Stimulated activated CD8-positive, alpha-beta memory T cell treated with anti-CD3 and anti-CD28 coated beads, Interleukin-4, amount 100 ng/mL, for 48 hours (primary cell): Measurements from ENCODE around the gene PIK3R6.

ENCODE experiments used
- DNase-seq: peaks from one replicate; pipeline ENCODE4 v3.0.0-alpha.2; 2020

PIK3R6 gene, protein sequence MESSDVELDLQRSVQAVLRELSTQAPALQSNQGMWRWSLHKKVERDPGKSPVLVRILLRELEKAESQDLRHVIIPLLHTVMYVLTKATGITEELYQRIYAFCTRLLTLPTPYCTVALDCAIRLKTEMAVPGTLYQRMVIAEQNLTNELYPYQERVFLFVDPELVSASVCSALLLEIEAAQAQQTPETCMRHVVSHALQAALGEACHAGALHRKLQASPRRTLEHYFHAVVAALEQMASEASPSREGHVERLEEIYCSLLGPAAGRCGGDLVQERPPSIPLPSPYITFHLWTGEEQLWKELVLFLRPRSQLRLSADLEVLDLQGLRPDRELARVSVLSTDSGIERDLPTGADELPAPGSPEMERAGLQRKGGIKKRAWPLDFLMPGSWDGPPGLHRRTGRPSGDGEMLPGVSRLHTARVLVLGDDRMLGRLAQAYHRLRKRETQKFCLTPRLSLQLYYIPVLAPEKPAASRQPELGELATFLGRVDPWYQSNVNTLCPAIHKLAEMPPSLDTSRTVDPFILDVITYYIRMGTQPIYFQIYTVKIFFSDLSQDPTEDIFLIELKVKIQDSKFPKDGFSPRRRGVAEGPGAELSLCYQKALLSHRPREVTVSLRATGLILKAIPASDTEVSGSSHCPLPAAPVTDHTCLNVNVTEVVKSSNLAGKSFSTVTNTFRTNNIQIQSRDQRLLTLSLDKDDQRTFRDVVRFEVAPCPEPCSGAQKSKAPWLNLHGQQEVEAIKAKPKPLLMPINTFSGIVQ

DNA sequence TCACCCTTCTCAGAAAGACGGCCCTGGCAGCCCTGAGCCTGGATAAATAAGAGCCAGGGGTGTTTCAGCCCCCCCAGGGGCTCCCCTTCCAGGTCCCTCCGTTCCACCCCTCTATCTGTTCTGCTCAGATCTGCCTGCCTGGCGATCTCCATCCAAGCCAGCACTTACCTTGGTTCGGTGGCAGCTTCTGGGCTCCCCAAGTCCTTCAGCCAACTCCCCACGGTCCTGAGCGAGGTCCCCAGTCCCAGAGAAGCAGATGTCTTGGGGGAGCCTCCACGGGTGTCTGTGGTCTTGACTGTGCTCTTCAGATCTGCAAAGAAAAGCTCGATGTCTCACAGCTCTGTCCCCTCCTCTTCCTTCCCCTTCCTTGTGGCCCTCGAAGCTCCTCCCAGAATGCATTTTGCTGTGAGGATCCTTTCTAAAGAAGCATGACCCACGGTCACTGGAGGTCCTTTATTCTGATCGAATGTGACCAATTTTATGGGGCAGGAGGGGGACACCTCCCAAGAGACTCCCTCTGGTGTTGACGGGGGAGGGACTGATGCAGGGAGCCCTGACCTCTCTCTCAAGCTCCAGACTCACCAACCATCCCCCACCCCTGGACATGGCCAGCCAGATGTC is at the start of gene PIK3R6:
Gene PIK3R6, minus strand, starts transcription at position 314 of the 621 bp plus-strand sequence. CDS start 17,880 bp downstream, outside the sequence.
- no peak for DNase-seq

DNA sequence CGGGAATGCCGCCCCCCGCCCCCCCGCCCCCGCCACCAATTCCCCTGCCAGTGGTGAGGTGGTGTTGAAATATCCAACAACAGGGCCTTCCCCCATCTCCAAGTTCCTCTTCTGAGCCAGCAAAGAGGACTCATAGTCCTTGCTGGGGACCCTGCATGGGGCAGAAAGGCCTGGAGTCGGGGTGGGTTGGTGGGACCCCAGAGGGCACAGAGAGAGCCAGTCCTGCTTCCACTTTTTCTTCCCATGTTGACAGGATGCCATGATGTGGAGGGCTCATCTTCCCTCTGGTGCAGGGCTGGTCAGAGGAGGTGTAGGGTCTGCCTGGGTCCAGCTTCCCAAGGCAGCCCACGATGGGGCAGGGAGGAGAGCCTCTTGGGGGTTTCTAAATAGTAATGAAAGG is 49.0 kb upstream of the PIK3R6 start:
- no peak for DNase-seq

DNA sequence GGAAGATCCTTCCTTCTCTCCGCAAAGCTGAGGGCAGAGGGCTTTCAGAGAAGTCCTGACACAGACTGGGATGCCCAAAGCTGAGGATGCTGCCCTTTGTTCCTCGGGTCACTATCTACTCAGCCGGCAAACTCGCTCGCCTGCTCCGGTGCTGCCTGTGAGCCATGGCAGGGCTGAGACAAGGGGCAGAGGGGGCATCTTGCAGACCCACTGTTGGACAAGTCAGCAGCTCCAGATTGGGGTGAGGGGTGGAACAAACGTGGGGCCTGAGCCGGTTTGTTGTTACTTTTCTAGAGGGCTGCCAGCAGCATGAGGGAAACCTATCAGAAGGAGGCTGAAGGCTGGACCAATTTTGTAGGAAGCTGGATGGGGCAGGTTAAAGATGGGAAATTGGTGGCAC is 47.1 kb upstream of the PIK3R6 start:
- no peak for DNase-seq

DNA sequence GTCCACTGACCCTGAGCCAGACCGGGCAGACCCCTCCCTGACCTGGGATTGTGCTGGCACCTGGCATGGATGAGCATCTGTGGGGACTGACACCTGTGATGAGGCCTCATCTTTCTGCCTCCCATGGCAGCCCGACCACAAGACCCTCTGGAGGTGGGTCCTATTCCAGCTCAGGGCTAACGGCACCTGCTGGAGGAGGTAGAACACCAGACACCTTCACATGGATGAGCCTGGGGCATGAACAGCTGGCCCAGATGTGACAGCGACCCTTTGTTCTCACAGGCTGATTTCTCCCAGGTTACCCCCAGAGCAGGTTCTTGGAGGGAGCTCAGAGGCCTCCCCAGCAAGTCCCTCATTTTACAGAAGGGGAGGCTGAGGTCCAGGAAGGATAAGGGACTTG is 46.4 kb upstream of the PIK3R6 start:
- no peak for DNase-seq

DNA sequence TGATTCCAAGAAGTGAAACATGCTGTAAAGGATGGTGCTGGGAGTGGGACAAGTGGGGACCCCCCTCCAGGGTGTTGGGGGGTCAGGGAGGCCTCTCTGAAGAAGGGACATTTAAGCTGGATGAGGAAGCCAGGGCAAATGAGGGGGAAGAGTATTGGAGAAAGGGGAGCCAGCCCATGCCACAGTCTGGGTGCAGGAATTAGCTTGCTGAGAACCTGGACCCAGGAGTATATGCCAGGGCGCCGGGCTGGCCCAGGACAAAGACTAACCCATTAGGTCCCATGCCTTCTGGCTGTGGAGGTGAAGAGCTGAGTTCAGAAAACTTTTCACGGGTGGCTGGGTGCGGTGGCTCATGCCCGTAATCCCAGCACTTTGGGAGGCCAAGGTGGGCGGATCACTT is 45.6 kb upstream of the PIK3R6 start:
- DNase-seq: no peak

DNA sequence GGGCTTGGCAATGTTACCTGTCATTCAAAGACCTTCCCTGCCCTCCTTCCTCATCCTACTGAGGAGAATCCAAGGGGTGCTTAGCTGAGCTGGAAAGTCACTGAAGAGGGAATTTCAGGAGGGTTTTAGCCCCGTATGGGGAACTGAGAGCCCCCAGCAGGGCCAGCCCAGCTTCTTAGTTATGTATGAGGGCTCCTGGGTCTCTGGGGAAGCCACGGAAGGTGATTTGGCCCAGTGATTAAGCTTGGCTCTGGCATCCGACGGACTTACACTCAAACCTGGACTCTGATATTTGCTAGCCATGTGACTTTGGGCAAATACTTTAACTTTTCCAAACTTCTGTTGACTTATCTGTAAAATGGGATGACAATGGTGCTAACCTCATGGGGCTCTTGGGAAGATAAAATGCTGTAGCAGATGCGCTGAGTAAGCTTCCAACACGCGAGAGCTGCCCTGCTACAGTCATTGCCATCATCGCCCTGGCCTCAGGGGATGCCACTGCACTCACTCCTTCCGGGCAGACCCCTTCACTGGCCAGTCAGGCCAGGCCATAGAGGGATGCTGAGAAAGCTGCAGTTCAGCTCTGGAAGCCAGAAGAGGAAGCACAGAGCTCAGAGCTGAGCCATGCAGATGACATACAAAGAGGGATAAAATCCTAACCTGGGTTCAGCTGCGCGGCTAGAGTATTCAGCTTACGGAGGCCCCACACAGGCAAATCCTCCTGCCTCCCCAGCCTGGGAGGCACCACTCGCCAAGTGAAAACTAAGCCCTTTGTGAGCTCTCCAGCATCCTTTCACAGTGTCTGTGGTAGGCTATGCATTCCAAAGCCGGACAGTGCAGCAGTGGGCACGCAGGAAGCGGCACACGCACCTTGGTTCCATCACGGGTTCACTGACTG is 44.9 kb upstream of the PIK3R6 start:
- DNase-seq: no peak

DNA sequence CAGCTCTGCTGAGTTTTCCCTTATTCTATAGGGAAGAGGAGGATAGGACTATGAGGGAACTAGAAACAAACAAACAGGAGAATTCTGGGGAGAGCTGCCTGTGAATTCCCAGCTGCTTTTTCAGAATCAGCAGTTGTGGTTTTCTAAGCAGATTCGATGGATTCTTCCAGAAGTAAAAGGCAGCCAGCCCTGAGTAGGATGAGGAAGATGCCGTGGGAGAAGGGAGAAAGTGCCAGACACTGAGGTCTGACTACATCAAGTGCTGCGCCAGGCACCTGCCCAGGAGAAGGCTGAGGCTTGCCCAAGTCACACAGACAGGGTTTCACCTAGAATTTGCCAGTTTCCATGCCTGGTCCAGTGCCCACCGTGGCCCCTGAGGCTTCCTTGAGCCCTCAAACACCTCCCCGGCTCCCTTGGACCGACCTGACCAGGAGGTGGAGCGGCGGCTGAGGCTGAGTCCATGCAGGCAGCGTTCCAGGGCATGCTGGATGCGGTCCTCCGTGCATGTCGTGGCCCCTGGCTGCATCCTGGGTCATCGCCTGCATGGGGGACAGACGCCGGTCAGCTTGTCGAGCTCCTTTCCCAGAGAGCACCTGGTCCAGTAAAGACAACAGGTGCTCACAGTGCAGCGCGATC is 43.6 kb upstream of the PIK3R6 start:
- no peak for DNase-seq

DNA sequence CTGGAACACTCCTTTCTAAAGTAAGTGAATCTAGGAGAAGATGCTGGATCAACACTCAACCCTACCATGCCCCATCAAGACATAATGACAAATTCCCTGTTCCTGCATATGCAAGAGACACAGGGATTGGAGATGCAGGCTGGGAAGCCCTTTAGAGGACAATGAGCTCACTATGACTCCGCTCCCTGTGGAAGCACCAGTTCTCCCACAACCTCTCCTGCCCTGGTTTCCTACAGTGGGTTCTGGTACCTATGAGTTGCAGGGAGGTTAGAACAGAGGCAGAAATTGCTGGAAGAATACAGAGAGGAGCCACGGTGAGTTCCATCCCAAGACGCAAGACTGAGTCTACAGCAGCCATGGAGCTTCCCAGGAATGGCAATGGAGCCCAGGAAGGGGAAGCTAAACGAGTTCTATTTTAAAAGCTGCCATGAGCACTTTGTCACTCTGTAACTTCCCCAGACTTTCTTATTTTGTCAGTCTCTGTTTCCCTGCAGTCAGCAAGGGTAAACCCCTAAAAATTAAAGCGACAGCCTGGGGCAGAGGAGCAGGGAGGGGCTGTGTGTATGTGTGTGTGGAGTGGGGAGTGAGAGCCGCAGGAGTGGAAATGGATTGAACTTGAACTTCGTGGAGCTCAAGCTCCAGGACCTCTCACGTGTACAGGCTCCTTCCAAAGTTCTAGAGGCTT is 42.3 kb upstream of the PIK3R6 start:
- no peak for DNase-seq

DNA sequence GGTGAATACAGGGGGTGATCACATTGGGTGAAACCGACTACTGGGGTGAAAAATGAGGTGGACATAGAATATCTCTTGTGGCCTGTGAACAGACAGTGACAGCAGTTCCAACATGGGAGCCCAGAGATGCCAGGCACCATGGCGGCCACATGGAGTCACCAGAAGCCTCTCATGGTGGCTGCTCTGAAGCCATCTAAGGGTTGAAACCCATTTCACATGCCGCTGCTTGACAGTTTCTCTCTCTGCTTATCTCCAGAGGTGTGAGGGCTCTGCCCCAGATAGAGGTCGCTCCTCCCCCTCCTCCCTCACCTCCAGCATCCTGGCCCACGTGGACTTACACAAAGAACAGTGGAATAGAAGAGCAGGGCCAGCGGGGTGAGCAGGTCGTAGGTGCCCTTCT is 37.9 kb upstream of the PIK3R6 start:
- DNase-seq: peak; percentile 21

DNA sequence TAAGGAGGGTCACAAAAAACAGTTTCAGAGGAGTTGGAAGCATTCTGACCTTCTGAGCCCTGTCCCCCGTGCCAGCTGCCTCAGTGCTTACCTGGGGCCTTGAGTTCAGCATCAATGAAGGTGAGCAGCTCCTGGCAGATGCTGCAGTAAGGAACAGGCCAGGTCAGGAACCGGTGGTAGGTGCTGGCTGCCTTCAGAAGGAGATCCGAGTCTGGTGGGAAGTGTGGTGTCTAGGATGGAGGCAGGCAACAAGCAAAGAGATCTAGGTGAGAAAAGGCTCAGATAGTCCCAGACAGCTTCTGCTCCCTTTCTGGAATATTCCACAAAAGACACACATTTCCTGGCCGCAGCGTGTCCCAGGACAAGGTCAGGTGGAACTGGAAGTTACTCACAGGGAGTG is 37.2 kb upstream of the PIK3R6 start:
- peak; percentile 14 for DNase-seq

DNA sequence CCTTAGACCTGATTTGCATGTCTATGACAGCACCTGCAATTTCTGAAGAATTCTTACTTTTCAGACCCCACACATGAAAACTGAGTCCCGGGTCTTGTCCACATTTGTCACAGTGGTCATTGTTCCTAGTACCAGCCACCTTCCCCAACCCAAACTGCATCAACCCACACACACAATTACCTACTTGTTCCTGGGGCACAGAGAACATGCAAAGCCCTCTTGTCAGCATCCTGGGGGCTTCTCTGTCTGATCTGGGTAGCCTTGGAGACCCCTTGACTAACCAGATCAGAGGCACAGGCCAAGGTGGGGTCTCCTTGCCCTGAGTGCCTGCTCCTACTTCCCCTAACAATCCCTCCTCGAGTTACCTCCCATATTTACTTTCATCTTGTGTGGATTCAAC is 36.7 kb upstream of the PIK3R6 start:
- peak; percentile 7 for DNase-seq

DNA sequence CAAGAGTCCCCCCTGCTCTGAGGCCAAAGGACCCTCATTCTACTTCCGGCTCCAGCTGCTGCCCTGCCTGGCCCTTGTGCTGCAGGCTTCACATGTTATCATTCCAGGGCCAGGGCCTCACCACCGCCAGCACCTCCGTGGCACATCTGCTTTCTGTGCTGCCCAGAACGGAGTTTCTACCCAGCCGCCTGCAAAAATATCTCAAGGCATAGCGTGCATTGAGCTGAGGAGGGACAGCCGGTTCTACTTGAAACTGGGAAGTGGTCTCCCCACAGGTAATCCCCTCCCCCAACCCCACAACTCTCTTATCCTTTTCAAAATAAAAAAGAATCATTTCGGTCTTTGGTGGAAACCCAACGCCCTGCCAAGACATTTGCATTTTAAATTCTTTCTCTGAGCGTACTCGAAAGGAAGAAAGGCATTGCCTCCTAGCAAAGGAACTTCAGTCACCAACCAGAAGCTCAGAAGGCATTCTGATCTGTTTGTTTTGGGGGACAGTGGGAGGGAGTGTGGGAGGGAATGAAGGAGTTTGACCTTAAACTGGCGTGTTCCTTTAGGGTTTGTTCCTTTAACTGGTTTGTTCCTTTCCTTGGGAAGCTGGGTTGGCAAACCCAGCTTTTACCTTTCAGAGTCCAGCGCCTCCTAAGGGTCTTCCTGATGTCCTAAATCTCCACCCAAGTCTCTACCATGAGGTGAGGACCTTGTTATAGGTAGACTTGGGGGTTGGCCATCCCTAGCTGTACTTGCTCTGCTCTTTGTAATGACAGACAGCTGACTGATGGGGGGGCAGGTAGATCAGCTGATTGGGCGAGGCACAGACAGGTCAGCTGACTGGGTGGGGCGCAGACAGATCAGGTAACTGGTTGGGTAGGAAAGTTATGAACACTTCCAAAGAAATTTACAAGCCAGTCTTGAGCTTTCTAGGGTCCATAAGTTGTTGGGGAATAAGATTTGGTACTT is 33.4 kb upstream of the PIK3R6 start:
- DNase-seq: peak; percentile 32

DNA sequence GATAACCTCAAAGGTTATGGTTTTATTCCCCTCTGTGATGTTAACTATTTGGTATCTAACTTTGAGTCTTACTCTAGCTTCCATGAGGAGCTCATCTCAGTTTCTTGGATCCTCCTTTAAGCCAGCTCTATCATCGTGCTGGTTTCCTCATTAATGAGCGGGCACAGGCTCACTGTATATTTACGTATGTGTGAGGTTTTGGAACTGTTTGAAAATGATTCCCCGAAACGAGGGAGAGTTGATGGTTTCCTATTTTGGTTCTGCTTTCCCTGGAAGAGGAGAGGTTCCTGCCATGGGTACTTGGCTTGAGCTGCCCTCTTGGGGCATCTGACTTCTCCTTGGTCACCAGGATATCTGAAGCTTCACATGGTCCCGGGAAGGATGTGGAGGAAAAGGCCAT is 32.7 kb upstream of the PIK3R6 start:
- no peak for DNase-seq

DNA sequence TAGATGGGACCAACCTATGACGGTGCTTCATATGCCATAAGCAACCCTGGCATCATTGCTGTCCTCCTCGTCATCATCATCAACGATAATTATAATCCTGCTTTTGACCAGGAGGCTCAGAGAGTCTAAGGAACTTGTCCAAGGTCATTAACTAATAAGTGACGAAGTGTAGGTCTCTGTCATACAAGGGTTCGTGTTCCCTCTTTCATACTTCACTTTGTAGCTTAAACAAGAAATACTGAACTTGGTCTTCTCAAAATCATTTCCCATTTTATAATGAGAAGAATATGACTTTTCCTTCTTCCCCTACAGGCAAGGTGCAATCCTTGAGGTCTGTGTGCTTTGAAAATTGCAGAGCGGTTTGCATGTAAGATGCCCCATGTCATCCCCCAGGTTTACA is 31.2 kb upstream of the PIK3R6 start:
- no peak for DNase-seq

DNA sequence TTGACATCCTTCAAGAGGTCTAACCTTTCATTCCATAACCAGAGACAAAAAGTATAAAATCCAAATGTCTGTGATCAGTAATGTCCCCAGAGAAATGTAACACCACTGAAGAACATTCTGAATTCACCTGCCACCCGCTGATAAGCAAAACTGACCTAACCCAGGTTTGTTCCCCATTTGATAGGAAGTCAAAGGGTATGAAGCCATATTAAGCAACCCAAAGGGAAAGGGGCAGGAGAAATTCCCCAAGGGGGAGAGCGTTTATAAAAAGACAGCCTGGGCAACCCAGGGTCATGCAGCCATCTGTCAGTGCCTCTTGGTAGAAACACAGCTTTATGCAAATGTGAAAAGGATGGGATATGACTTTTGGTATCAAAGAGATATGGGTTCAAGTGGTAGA is 30.7 kb upstream of the PIK3R6 start:
- DNase-seq: no peak

DNA sequence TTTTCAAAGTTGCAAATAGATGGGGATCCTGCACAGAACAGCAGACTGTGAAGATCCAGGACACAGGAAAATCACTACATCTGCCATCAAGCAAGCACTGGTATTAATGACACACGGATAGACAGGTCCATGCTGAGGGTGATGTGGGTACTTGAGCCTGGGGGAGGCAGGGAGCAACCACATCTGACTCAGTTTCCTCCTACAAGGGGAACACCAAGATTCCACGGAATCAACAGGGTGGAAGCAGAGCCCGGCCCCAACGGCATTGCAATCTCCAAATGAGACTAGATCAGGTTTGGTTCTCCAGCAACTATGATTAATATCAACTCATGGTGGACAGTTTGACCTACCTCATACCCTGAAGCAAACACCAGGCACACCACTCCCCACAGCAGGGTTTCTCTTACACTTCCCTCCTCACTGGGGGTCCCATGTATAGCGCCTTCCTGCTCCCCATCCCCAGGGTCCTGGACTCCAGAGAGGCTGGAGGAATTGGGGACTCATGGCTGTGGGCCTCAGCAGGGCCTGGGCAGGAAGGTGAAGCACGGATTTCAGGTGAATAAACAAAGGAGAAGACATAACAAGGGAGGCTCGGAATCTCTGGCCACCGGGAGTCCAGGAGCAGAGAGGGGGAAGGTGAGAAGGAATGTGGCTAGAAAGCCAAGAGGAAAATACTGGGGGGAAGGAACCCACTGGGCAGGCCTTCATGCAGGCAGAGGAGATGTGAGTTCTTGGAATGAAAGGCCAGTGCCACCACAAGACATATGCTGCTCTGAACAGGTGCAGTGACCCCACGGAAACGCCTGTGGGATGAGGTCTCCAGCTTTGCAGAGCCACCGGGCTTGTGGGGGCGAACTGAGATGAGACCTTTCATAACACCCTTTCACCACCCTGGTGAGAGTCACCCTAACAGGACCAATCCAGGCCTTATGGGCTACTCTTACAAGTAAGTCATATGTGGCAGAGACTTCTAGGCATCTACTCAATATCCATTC is 29.5 kb upstream of the PIK3R6 start:
- DNase-seq: no peak

DNA sequence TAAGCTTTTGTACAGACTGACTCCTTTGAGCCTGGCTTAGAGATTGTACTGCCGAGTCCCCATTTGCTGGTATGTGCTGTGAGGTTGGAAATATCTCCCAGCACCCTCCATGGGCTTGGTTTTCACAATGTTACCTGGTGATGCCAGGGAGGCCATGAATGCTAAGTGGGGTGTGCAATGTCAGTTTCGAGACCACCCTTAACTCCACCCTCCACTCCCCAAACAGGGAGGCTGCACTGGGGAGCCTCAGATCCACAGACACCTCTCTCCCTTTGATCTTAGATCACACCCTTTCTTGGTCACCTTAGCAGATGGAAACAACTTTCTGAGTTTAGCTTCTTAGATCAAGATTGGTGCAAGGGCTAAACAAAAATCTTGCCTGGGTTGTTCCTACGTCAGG is 28.6 kb upstream of the PIK3R6 start:
- DNase-seq: no peak

DNA sequence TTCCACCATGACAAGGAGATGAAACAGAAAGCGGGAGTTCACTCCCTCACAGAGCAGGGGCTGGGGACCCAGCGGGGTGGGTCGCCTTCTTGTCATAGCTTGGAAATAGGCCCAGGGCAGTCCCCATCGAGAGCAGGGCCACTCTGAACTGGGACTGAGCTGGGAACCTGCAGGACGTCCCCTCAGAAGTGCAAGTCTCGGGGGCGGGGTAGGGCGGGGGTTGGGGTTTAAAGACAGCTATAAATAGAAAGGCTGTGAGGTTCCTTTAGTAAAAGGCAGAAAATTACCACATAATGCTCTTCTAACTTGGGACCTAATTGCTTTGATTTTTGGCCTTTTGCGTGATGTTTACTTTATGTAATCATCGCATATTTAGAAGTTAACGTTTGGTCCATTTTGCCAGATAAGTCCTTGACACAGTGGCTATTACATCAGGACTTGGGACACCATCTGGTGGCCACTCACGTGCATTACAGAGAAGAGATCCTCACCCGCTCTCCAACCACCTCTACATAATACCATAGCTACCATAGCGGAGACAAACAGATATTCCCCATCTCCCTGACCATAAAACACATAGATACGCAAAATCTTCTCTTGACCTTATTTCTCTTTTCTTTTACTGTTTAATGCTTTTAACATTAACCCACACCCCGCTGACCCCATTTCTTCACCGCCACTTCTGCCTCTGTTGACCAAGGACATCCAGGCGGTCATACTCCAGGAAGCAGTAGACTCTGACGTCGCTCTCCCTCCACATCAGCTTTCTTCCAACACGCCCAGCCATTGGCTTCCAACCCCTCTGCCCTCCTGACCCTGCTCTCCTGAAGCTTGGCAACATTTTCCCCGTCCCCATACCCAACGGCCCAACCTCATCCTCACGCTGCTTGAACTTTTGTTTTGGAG is 27.5 kb upstream of the PIK3R6 start:
- DNase-seq: peak; percentile 65
